Stimulated activated CD8-positive, alpha-beta memory T cell treated with anti-CD3 and anti-CD28 coated beads, Interleukin-12 subunit alpha, Interleukin-12 subunit beta, amount 100 ng/mL, for 4 hours (primary cell): ENCODE data around the gene LRRC75A.
"Not testable (repeated sequence)": the region's sequence is repeated elsewhere in the genome, so short reads cannot be mapped to it uniquely, and the experiment has no call there.

Experiments used
- DNase-seq: peaks from one replicate; pipeline ENCODE4 v3.0.0-alpha.2; 2020; ENCODE audit warnings: low read depth

Gene LRRC75A

GRCh38 chr17:16398270-16399267 lies 93.4 kb downstream of the LRRC75A start:
- DNase-seq = no peak

GRCh38 chr17:16396693-16397092 lies 95.3 kb downstream of the LRRC75A start:
- not testable (repeated sequence) for DNase-seq

DNA sequence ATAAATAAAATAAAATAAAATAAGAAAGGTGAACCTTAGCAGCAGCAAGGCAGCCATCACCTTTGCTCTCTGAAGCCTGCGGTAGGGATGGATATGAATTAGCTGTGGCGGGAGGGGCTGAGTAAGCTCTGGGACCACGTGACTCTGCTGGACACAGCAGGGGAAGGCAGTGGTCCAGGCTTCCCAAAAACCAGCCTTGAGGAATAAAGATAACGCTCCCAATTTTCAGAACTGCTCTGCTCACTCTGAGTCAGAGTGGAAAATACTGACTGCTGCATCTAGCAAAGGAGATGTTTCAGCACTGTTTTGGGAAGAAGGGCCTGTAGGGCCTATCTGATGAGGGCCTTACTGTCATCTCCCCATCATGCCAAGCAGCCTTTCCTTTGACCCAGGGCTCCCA lies 96.1 kb downstream of the LRRC75A start:
- DNase-seq = not testable (repeated sequence)

- not testable (repeated sequence) for DNase-seq
Observed at GRCh38 chr17:16392491-16392890, 99.5 kb downstream of the LRRC75A start.
